Heart left ventricle (tissue), 16 donors: ENCODE measurements around the gene LMO2. TPM values are rescaled to one million over a fixed set of nuclear protein-coding genes. Genes with fewer than 3 reads are reported as not detected.

Experiments
- ATAC-seq, 4 donors: fragments of 200-7000 bp; cut with Tn5 transposase; one replicate each; pipeline ENCODE4 v1.9.1; 2020 to 2022; ENCODE audit warnings: moderate library complexity in 4 of 4, mild to moderate bottlenecking in 3 of 4, moderate number of reproducible peaks in 1 of 4
- DNase-seq, 5 donors: peaks; one replicate each; pipeline ENCODE4 v3.0.0-alpha.2; 2020
- H3K27ac ChIP-seq, 12 donors: fragments of 200-600 bp; sonication (generic) in 4 of 12; one replicate each; pipeline versions ENCODE4 v1.5.0 to v1.8.0; 2016 to 2022; ENCODE audit warnings: mild to moderate bottlenecking in 2 of 12
- H3K27me3 ChIP-seq, 9 donors: fragments of 200-600 bp; sonication (generic) in 2 of 9; one replicate each; pipeline versions ENCODE4 v1.5.1 to v1.8.0; 2016 to 2022; ENCODE audit warnings: mild to moderate bottlenecking in 3 of 9
- H3K36me3 ChIP-seq, 9 donors: fragments of 200-600 bp; sonication (generic) in 2 of 9; one replicate each; pipeline versions ENCODE4 v1.5.0 to v1.8.0; 2018 to 2022; ENCODE audit warnings: mild to moderate bottlenecking in 2 of 9
- H3K4me1 ChIP-seq, 12 donors: fragments of 200-600 bp; sonication (generic) in 4 of 12; one replicate each; pipeline versions ENCODE4 v1.5.0 to v1.8.0; 2016 to 2022; ENCODE audit warnings: mild to moderate bottlenecking in 3 of 12
- H3K4me3 ChIP-seq, 12 donors: fragments of 200-600 bp; sonication (generic) in 4 of 12; one replicate each; pipeline versions ENCODE4 v1.5.0 to v1.8.0; 2017 to 2022; ENCODE audit warnings: mild to moderate bottlenecking in 9 of 12, moderate library complexity in 4 of 12
- H3K9me3 ChIP-seq, 12 donors: fragments of 200-600 bp; sonication (generic) in 4 of 12; one replicate each; pipeline versions ENCODE4 v1.5.0 to v1.8.0; 2016 to 2022; ENCODE audit warnings: mild to moderate bottlenecking in 1 of 12
- POLR2A ChIP-seq, 2 donors: fragments of 450-650 bp; IDR thresholded peaks; one replicate each; pipeline ENCODE4 v1.6.1; 2017; ENCODE audit warnings: antibody characterized with exemption in 2 of 2, mild to moderate bottlenecking in 2 of 2, moderate library complexity in 2 of 2
- WGBS, 4 donors: extraction: QIAGEN DNeasy Blood & Tissue Kit in 2 of 4; methylation state at CpG; one replicate each; pipeline versions ENCODE4 v1.1.5 to v1.1.7; 2013 to 2018; 5-methylcytosine and 5-hydroxymethylcytosine counted together
- intact Hi-C, 10 donors: fragments of 100-400 bp; cut with DNase I; formaldehyde crosslinking; loops; one replicate each; pipeline versions ENCODE4 v1.11.1 to v1.14.2; 2022
- polyA plus RNA-seq, 2 donors: library from polyadenylated mRNA; stranded (reverse); fragments of 200-250 nt; gene quantifications; one replicate each; pipeline ENCODE4 v1.2.3, GENCODE V29; 2013
- total RNA-seq, 9 donors: library from RNA; depleted of rRNA in 2 of 9; stranded (reverse); fragments of >200 nt in 2 of 9; fragmentation: NEBNext Ultra II Directional in 3 of 9; extraction: Animal tissue kit (Norgen Biotek cat#: 25700) in 3 of 9; gene quantifications; one replicate each; pipeline versions ENCODE4 v1.1.0 to v1.2.4, GENCODE V29; 2016 to 2023
- TF ChIP-seq, protein P1 (sequence below), 12 donors: fragments of 200-600 bp; sonication (generic) in 4 of 12; IDR thresholded peaks; one replicate each; pipeline versions ENCODE4 v1.5.0 to v1.8.0; 2018 to 2022; ENCODE audit warnings: antibody characterized with exemption in 12 of 12, mild to moderate bottlenecking in 5 of 12
- donor health status: ischemic (EF 13 %, LVEDD 7.1; RV severe dilation, severe dysfunction).
- donor health status: healthy with polysubstance abuse.
- donor health status: DM: no; HTN: yes; CAD: no.
- donor health status: DM: no; HTN: no; CAD: no.
- donor health status: ischemic (EF 25% LVEDD 6.9; RV normal size, moderate dysfunction).
- donor health status: ischemic (EF 25% LVEDD 5.7; RV mildly dilated, moderate dysfunction).
- donor health status: healthy.
- donor health status: DM: yes; HTN: yes; CAD: no.
- donor health status: ischemic (EF 35%, LVEDD 5.7; RV mildly dilated, moderate dysfunction).
- donor health status: nonischemic (EF 11% LVEDD 7.7; RV severe dilation, severe dysfunction).
- donor health status: DM: yes; HTN: yes; CAD: no.
- donor health status: PGD.
- donor health status: ischemic (EF 29% LVEDD 5.4; RV normal size, mild dysfunction).
- donor health status: nonischemic (EF 23%, LVEDD 6.1; RV moderate dilation, normal function).

LMO2 gene
- total and polyA plus RNA-seq, 11 donors = 4.5 to 29.6 (median 8.7) TPM

GRCh38 chr11:33935461-33936456 lies 43.9 kb upstream of the LMO2 start:
- no peak for DNase-seq
- TF ChIP-seq POLR2A (IDR thresholded peaks at IDR 0.05) = no peak
- TF ChIP-seq, protein P1, sequence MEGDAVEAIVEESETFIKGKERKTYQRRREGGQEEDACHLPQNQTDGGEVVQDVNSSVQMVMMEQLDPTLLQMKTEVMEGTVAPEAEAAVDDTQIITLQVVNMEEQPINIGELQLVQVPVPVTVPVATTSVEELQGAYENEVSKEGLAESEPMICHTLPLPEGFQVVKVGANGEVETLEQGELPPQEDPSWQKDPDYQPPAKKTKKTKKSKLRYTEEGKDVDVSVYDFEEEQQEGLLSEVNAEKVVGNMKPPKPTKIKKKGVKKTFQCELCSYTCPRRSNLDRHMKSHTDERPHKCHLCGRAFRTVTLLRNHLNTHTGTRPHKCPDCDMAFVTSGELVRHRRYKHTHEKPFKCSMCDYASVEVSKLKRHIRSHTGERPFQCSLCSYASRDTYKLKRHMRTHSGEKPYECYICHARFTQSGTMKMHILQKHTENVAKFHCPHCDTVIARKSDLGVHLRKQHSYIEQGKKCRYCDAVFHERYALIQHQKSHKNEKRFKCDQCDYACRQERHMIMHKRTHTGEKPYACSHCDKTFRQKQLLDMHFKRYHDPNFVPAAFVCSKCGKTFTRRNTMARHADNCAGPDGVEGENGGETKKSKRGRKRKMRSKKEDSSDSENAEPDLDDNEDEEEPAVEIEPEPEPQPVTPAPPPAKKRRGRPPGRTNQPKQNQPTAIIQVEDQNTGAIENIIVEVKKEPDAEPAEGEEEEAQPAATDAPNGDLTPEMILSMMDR (IDR thresholded peaks at IDR 0.05) = no peak
- no peak overlapping the region for H3K4me3 ChIP-seq
- no peak overlapping the region for H3K27ac ChIP-seq
- 65 to 79% (median 70%) methylated on average over 12 to 14 of the region's 14 CpGs for WGBS, 4 donors
- no peaks in the 10 kb centered on the region for H3K36me3 ChIP-seq
- peaks cover 0 to 55% (median 27%) of the 10 kb centered on the region in 12 donors for H3K4me1 ChIP-seq
- H3K9me3 ChIP-seq = no peaks in the 10 kb centered on the region
- intact Hi-C loops = loop anchor here in 4 of 10 donors (2.0 to 10.0 kb wide), 4 partner anchors 37 to 68 kb away; no protein-coding TSS in a partner anchor
- no peaks in the 10 kb centered on the region for H3K27me3 ChIP-seq
- ATAC-seq = no peak

DNA sequence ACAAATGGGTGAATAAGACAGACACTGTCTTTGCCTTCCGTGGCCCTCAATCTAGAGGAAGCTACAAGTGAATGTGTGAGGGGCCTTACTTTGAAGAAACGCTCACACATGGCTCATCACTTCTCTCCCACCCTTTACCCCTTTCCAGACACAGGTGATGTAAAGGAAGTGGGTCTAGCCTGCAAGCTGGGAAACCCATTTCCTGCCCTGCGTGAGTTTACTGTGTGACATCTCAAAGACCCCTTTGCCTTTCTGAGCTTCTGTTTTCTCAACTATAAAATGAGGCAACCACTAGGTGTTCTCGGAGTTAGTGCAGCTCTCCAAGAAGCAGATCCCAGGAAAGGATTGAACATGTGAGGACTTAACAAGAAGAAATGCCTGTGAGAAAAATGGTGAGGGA lies 43.1 kb upstream of the LMO2 start:
- Histone ChIP-seq H3K36me3 (no peaks in the 10 kb centered on the region), H3K27me3 (no peaks in the 10 kb centered on the region), H3K4me3 (no peak overlapping the region), H3K4me1 (peaks cover 0 to 62% (median 34%) of the 10 kb centered on the region in 12 donors), H3K9me3 (no peaks in the 10 kb centered on the region), H3K27ac (no peak overlapping the region)
- intact Hi-C loops = loop anchor here in 2 of 10 donors (5.0 to 10.0 kb wide), 2 partner anchors 60 to 68 kb away; no protein-coding TSS in a partner anchor
- no peak for TF ChIP-seq POLR2A (IDR thresholded peaks at IDR 0.05)
- TF ChIP-seq, protein P1 (IDR thresholded peaks at IDR 0.05) = no peak
- WGBS, 4 donors = 75 to 87% (median 80%) methylated on average over 4 of the region's 4 CpGs
- DNase-seq (no peak), ATAC-seq (no peak)

DNA sequence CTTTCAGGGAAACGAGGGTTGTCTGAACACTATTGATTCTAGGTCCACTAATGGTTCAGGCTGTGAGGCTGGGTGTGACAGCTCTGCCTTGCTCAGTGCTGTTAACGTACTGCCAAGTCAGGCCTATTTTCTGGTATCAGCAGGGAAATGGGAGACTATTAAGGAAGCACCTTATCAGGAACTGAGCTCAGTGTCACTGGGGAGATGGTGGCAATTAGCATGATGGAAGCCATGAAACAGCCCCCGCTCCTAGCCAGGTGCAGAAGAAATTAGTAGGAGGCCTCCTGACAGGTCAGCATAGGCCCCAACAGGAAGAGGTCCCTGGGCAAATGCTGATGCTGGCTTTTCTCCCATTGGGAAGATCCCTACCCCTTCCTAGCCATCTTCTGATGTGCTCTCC lies 42.6 kb upstream of the LMO2 start:
- TF ChIP-seq POLR2A (IDR thresholded peaks at IDR 0.05) = no peak
- TF ChIP-seq, protein P1 (IDR thresholded peaks at IDR 0.05) = no peak
- H3K27ac ChIP-seq = no peak overlapping the region
- no peak overlapping the region for H3K4me3 ChIP-seq
- ATAC-seq = peak in 1 of 4 donors; percentile 33
- H3K27me3 ChIP-seq = no peaks in the 10 kb centered on the region
- peaks cover 0 to 68% (median 36%) of the 10 kb centered on the region in 12 donors for H3K4me1 ChIP-seq
- H3K9me3 ChIP-seq = no peaks in the 10 kb centered on the region
- H3K36me3 ChIP-seq = no peaks in the 10 kb centered on the region
- 61 to 79% (median 65%) methylated on average over 2 to 3 of the region's 3 CpGs for WGBS, 4 donors
- intact Hi-C loops = loop anchor here in 1 of 10 donors (10.0 kb wide), 1 partner anchor 60 kb away; no protein-coding TSS in a partner anchor
- no peak for DNase-seq

GRCh38 chr11:33933602-33934001 lies 41.7 kb upstream of the LMO2 start:
- ATAC-seq = no peak
- TF ChIP-seq, protein P1 (IDR thresholded peaks at IDR 0.05) = no peak
- no peak for TF ChIP-seq POLR2A (IDR thresholded peaks at IDR 0.05)
- H3K4me1 ChIP-seq = peaks cover 0 to 67% (median 36%) of the 10 kb centered on the region in 12 donors

More at GRCh38 chr11:33933602-33934001, 41.7 kb upstream of the LMO2 start:
- intact Hi-C loops = loop anchor here in 1 of 10 donors (10.0 kb wide), 1 partner anchor 59 kb away; no protein-coding TSS in a partner anchor
- no peaks in the 10 kb centered on the region for H3K9me3 ChIP-seq
- WGBS, 4 donors = 89 to 100% (median 95%) methylated on average over 1 of the region's 1 CpG
- no peak for DNase-seq
- H3K27me3 ChIP-seq = no peaks in the 10 kb centered on the region
- no peaks in the 10 kb centered on the region for H3K36me3 ChIP-seq
- H3K27ac ChIP-seq = no peak overlapping the region
- no peak overlapping the region for H3K4me3 ChIP-seq
